Mammary epithelial cell (primary cell): ENCODE measurements around the gene HSPA1A.

Experiments
- CTCF ChIP-seq, 2 donors: IDR thresholded peaks in 1 of 2; conservative IDR thresholded peaks in 1 of 2; 2 replicates each; pipeline ENCODE4 v1.5.1; 2011 to 2012; ENCODE audit warnings: inconsistent platforms in 2 of 2, low read length in 2 of 2, mild to moderate bottlenecking in 2 of 2, control low read depth in 1 of 2, low read depth in 1 of 2; ENCODE audit not compliant: insufficient read depth in 1 of 2; ENCODE audit errors: extremely low read depth in 1 of 2
- EZH2 ChIP-seq: IDR thresholded peaks from 2 replicates; pipeline ENCODE4 v1.6.1; 2012; ENCODE audit warnings: low read length, inconsistent platforms, borderline replicate concordance

GRCh38 chr6:31794866-31795615 is 20.3 kb upstream of the HSPA1A start:
- no peak for TF ChIP-seq CTCF (conservative IDR thresholded peaks at IDR 0.05 in 1 of 2, IDR thresholded peaks at IDR 0.05 in 1 of 2; ENCODE audit: extremely low read depth in 1 of 2, insufficient read depth in 1 of 2, low read depth in 1 of 2, low read length in 2 of 2)
- no peak for TF ChIP-seq EZH2
